SKM-1 (cell line): ENCODE results near the gene KCNAB3.

ENCODE experiments used
- DNase-seq: peaks from one replicate; lab custom pipeline; 2025; ENCODE audit not compliant: unreplicated experiment; lab: John Stamatoyannopoulos, UW

KCNAB3 gene

DNA sequence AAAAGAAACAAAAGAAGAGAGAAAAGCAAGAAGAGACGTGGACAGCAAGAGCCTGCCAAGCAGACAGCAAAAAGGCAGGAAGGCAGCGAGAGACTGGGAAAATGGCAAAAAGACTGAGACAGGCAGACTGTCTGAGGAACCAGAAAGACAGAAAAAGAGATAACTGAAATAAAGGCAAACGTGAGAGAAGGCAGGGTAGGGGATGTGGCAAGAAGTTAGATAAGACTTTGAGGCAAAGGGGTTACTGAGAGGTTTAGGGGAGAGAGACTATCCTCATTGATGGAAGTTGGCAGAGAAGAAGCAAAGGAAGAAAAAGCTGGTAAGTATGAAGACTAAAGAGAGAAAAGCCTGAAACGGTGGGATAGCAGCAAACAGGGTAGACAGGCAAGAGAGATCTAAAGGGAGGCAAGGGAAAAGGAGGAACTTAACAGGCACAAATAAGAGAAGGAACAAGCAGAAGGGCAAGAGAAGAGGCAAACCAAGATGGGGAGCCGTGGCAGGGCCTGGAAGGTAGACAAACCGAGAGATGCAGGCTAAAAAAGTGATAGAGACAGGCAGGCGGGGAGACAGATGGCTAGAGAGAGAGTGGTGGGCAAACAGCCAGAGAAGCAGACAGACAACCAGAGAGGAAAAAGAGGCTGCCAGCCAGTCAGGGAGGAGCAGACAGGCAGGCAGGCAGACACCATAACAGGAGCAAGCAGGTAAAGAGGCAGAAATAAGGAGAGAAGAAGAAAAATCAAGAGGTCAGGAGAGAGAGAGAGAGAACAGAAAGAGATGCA, 48.2 kb downstream of the KCNAB3 start:
- no peak for DNase-seq

DNA sequence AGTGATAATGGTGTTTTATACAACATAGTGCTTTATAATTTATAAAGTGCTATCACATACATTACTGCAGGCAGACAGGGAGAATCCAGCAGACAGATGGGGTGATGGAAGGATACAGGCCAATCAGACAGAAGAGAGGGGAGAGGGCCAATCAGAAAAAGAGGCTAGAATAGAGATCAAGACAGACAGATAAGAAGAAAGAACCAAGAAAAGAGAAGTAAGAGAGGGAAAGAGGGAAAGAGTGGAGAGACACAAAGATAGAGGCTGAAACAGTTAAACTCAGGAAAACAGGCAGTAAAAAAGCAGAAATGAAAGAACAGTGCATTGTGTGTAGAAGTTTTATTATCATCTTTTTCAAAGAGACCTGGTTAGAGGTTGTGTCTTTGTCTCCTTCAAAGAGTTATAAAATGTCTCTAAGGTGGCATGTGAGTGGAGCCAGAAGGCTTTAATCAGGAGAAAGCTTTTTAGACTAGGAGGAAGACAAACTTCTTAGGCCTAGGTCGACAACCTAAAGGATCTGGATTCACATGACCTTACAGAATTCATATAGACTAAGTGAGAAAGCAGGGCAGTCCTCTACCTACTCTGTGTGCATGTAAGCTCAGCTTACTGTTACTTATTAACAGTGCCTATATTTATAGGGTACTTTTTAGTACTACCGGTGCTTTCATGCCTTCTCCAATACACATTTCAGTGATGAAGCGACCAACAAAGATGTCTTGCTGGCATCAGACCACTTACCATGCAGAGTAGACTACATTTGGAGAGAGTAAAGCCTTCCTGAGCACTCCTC, 49.4 kb downstream of the KCNAB3 start:
- no peak for DNase-seq

DNA sequence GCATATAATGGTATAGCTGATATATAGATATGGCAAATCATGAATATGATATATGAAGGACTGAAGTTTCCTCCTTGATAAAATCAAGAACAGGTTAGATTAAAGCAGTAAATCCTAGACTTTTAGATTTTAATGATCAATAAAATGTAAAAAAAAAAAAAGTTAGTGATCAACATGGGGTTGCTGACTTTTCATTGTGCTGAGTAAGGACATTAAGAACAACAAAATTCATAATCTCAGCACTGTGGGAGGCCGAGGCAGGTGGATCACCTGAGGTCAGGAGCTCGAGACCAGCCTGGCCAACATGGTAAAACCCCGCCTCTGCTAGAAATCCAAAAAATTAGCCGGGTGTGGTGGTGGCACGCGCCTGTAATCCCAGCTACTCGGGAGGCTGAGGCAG, 51.4 kb downstream of the KCNAB3 start:
- no peak for DNase-seq

DNA sequence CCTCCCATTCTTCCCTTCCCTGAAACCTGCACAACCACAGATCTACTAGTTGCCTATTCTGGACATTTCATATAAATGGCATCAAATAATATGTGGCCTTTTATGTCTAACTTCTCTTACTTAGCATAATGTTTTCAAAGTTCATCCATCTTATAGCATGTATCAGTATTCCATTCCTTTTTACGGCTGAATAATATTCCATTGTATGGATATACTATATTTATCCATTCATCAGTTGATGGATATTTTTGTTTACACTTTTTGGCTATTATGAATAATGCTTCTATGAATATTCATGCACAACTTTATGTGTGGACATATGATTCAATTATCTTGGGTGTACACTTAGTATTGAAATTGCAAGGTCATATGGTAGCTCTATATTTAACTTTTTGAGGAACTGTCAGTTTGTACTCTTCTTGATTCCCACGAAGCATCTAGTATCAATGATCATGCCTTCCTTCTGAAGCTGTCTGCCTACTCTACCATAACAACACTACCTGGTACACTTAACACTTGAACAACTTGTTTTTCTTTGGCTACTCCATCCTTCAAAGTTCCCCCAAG, 53.8 kb downstream of the KCNAB3 start:
- DNase-seq, result no peak

DNA sequence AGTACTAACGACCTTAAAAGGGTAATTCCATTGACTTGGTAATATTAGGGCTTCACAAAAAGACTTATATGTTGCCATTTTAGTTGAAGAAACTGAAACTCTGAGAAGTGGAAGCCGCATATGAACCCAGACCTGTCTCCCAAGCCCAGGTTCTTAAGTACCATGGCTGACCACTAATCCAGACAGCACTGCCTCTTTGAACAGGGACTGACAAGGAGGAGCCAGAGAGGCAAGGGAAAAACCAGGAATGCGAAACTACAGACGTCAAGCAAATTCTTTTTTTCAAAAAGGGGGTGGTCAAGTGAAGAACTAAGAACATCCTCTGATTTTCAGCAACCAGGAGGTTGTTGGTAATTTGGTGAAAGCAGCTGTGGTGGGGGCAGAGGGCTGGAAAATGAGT, 56.6 kb downstream of the KCNAB3 start:
- DNase-seq, result no peak
